ENCODE measurements around the gene SLC7A14. TPM values are rescaled to one million over a fixed set of nuclear protein-coding genes. Genes with fewer than 3 reads are reported as not detected.

Gene SLC7A14
- total RNA-seq, 1 experiment from 2014 or later: not detected

- ChIA-PET CTCF (interaction anchor here (0.6 to 2.7 kb wide), 2 partner anchors 70 to 327 kb away, joined by 4 to 13 read pairs; no protein-coding TSS in a partner anchor), POLR2A (interaction anchor here (0.8 to 1.1 kb wide), 2 partner anchors 8 to 168 kb away, joined by 3 to 6 read pairs; no protein-coding TSS in a partner anchor)
- Mint-ChIP-seq H3K27ac (ENCODE audit: low read depth, unreplicated experiment) (no peak overlapping the region), H3K4me3 (ENCODE audit: unreplicated experiment) (no peak overlapping the region), H3K4me1 (ENCODE audit: insufficient read depth, unreplicated experiment) (no peaks in the 10 kb centered on the region), H3K27me3 (ENCODE audit: insufficient read depth, unreplicated experiment) (no peaks in the 10 kb centered on the region), H3K9me3 (ENCODE audit: unreplicated experiment) (no peaks in the 10 kb centered on the region), H3K36me3 (ENCODE audit: insufficient read depth, unreplicated experiment) (no peaks in the 10 kb centered on the region)
- no peak for DNase-seq (ENCODE audit: unreplicated experiment)
- no TSS peak for BruUV-seq (replicated peaks)
- TF ChIP-seq CTCF (IDR thresholded peaks at IDR 0.05; ENCODE audit: unreplicated experiment): no peak
- intact Hi-C loops (cut with micrococcal nuclease): no loop called here
These were observed 101.0 kb downstream of the SLC7A14 start for GRCh38 chr3:170484869-170485268.

GRCh38 chr3:170483485-170484262 is 102.2 kb downstream of the SLC7A14 start:
- intact Hi-C loops (cut with micrococcal nuclease): no loop called here
- no peaks in the 10 kb centered on the region for H3K9me3 Mint-ChIP-seq (ENCODE audit: unreplicated experiment)
- H3K36me3 Mint-ChIP-seq (ENCODE audit: insufficient read depth, unreplicated experiment): no peaks in the 10 kb centered on the region
- no peaks in the 10 kb centered on the region for H3K4me1 Mint-ChIP-seq (ENCODE audit: insufficient read depth, unreplicated experiment)
- H3K27me3 Mint-ChIP-seq (ENCODE audit: insufficient read depth, unreplicated experiment): no peaks in the 10 kb centered on the region
- ChIA-PET POLR2A (no interaction called here), CTCF (interaction anchor here (0.6 to 1.5 kb wide), 2 partner anchors 12 to 328 kb away, joined by 3 to 4 read pairs; no protein-coding TSS in a partner anchor)
- H3K27ac Mint-ChIP-seq (ENCODE audit: low read depth, unreplicated experiment): no peak overlapping the region
- BruUV-seq (replicated peaks): no TSS peak
- no peak overlapping the region for H3K4me3 Mint-ChIP-seq (ENCODE audit: unreplicated experiment)
- no peak for TF ChIP-seq CTCF (IDR thresholded peaks at IDR 0.05; ENCODE audit: unreplicated experiment)
- peak; percentile 36 for DNase-seq (ENCODE audit: unreplicated experiment)

GRCh38 chr3:170482199-170482598 is 103.7 kb downstream of the SLC7A14 start:
- Mint-ChIP-seq H3K4me1 (ENCODE audit: insufficient read depth, unreplicated experiment) (no peaks in the 10 kb centered on the region), H3K27ac (ENCODE audit: low read depth, unreplicated experiment) (no peak overlapping the region), H3K36me3 (ENCODE audit: insufficient read depth, unreplicated experiment) (no peaks in the 10 kb centered on the region), H3K9me3 (ENCODE audit: unreplicated experiment) (no peaks in the 10 kb centered on the region), H3K27me3 (ENCODE audit: insufficient read depth, unreplicated experiment) (no peaks in the 10 kb centered on the region), H3K4me3 (ENCODE audit: unreplicated experiment) (no peak overlapping the region)
- ChIA-PET POLR2A (interaction anchor here (1.1 kb wide), 1 partner anchor 13 kb away, joined by 4 read pairs; no protein-coding TSS in a partner anchor), CTCF (interaction anchor here (0.7 to 1.5 kb wide), 5 partner anchors 8 to 342 kb away, joined by 3 to 5 read pairs (median 4); no protein-coding TSS in a partner anchor)
- intact Hi-C loops (cut with micrococcal nuclease): no loop called here
- no peak for DNase-seq (ENCODE audit: unreplicated experiment)
- BruUV-seq (replicated peaks): no TSS peak
- TF ChIP-seq CTCF (IDR thresholded peaks at IDR 0.05; ENCODE audit: unreplicated experiment): no peak

- no peak for DNase-seq (ENCODE audit: unreplicated experiment)
- Mint-ChIP-seq H3K9me3 (ENCODE audit: unreplicated experiment) (no peaks in the 10 kb centered on the region), H3K27ac (ENCODE audit: low read depth, unreplicated experiment) (no peak overlapping the region), H3K4me3 (ENCODE audit: unreplicated experiment) (no peak overlapping the region), H3K4me1 (ENCODE audit: insufficient read depth, unreplicated experiment) (no peaks in the 10 kb centered on the region), H3K27me3 (ENCODE audit: insufficient read depth, unreplicated experiment) (no peaks in the 10 kb centered on the region), H3K36me3 (ENCODE audit: insufficient read depth, unreplicated experiment) (no peaks in the 10 kb centered on the region)
- intact Hi-C loops (cut with micrococcal nuclease): no loop called here
- TF ChIP-seq CTCF (IDR thresholded peaks at IDR 0.05; ENCODE audit: unreplicated experiment): no peak
- CTCF ChIA-PET: interaction anchor here (0.6 to 1.4 kb wide), 3 partner anchors 19 to 1111 kb away, joined by 3 to 4 read pairs (median 3); no protein-coding TSS in a partner anchor
- POLR2A ChIA-PET: interaction anchor here (0.8 to 1.1 kb wide), 2 partner anchors 17 to 66 kb away, joined by 3 to 4 read pairs; no protein-coding TSS in a partner anchor
- no TSS peak for BruUV-seq (replicated peaks)
These were observed 105.8 kb downstream of the SLC7A14 start for GRCh38 chr3:170480111-170480510.
